Measurements from ENCODE around the gene SLC43A2. TPM values are rescaled to one million over a fixed set of nuclear protein-coding genes. Genes with fewer than 3 reads are reported as not detected.

Gene SLC43A2
- total RNA-seq, 2 donors from 2014 or later, result 21.1 to 21.9 TPM

DNA sequence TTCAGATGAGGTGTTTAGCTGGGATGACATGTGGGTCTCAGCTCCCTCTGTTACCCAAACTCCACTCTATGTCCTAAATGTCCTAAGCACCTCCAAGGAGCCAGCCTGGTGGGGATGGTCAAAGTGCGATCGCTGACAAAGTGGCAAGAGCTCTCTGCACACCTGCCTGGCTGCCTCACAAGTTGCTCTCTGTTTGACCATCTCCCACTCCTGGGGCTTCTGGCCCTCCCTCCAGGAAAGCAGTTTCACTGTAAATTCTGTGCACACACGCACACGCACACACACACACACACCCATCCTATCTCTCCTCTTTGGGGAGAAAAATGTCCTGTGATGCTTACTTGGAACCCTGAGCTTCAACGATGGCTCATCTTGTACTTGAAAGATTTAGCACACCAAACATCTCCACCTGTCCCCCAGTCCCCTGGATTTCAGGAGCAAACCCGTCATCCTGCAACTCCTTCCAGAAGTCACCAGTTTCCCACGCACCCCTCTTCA lies 67.7 kb downstream of the SLC43A2 start:
- TF ChIP-seq, protein P1, sequence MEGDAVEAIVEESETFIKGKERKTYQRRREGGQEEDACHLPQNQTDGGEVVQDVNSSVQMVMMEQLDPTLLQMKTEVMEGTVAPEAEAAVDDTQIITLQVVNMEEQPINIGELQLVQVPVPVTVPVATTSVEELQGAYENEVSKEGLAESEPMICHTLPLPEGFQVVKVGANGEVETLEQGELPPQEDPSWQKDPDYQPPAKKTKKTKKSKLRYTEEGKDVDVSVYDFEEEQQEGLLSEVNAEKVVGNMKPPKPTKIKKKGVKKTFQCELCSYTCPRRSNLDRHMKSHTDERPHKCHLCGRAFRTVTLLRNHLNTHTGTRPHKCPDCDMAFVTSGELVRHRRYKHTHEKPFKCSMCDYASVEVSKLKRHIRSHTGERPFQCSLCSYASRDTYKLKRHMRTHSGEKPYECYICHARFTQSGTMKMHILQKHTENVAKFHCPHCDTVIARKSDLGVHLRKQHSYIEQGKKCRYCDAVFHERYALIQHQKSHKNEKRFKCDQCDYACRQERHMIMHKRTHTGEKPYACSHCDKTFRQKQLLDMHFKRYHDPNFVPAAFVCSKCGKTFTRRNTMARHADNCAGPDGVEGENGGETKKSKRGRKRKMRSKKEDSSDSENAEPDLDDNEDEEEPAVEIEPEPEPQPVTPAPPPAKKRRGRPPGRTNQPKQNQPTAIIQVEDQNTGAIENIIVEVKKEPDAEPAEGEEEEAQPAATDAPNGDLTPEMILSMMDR (IDR thresholded peaks at IDR 0.05), result no peak
- ATAC-seq (ENCODE audit: insufficient number of reproducible peaks, low FRiP score, low read depth) (no peak), DNase-seq (ENCODE audit: low spot score) (no peak)
- Histone ChIP-seq H3K9me3 (no peaks in the 10 kb centered on the region), H3K27ac (no peak overlapping the region), H3K4me3 (peak overlapping the region; percentile 83), H3K27me3 (replicated peaks; ENCODE audit: insufficient read depth) (no peaks in the 10 kb centered on the region), H3K4me1 (ENCODE audit: control insufficient read depth in 1 of 2, low read depth in 2 of 2) (peaks cover 5 to 27% of the 10 kb centered on the region in 2 donors), H3K36me3 (no peaks in the 10 kb centered on the region)

DNA sequence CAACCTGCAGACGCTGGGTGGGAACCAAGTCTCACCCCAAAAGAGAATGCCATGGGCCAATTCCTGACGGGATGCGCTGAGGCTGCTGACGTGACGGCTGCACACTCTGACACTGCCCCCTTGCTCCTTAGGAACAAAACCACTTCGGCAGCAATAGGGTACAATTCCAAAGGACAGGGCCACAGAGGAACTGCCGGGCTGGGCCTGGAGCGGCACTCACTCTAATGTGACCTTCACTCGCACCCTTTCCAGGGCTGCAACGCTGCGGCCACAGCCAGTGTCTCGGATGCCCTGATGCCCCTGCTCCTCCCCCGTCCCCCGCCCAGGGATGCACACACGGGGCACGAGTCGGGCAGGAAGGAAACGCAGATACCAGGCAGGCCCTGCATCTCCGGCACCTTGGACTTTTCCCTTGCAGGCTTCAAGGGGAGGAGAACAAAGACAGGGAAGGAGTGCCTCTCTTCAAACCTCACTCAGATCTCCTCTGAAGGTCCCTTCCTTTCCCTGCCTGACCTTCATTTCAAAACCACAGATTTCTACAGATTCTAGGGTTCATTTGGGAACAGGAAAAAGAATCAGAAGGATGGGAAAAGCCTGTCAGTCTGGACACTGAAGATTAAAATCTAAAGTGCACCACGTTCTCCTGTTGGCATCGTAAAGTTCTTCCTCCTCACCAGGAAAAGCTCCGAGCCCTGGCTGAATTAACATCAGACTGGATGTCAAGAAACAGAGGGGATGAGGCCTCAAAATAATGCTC lies 68.4 kb downstream of the SLC43A2 start:
- no peaks in the 10 kb centered on the region for H3K9me3 ChIP-seq
- H3K4me3 ChIP-seq, result no peak overlapping the region
- DNase-seq (ENCODE audit: low spot score), result no peak
- peaks cover 7 to 27% of the 10 kb centered on the region in 2 donors for H3K4me1 ChIP-seq (ENCODE audit: control insufficient read depth in 1 of 2, low read depth in 2 of 2)
- no peak for ATAC-seq (ENCODE audit: insufficient number of reproducible peaks, low FRiP score, low read depth)
- H3K27me3 ChIP-seq (replicated peaks; ENCODE audit: insufficient read depth), result no peaks in the 10 kb centered on the region
- TF ChIP-seq, protein P1 (IDR thresholded peaks at IDR 0.05), result no peak
- H3K36me3 ChIP-seq, result no peaks in the 10 kb centered on the region
- H3K27ac ChIP-seq, result no peak overlapping the region

DNA sequence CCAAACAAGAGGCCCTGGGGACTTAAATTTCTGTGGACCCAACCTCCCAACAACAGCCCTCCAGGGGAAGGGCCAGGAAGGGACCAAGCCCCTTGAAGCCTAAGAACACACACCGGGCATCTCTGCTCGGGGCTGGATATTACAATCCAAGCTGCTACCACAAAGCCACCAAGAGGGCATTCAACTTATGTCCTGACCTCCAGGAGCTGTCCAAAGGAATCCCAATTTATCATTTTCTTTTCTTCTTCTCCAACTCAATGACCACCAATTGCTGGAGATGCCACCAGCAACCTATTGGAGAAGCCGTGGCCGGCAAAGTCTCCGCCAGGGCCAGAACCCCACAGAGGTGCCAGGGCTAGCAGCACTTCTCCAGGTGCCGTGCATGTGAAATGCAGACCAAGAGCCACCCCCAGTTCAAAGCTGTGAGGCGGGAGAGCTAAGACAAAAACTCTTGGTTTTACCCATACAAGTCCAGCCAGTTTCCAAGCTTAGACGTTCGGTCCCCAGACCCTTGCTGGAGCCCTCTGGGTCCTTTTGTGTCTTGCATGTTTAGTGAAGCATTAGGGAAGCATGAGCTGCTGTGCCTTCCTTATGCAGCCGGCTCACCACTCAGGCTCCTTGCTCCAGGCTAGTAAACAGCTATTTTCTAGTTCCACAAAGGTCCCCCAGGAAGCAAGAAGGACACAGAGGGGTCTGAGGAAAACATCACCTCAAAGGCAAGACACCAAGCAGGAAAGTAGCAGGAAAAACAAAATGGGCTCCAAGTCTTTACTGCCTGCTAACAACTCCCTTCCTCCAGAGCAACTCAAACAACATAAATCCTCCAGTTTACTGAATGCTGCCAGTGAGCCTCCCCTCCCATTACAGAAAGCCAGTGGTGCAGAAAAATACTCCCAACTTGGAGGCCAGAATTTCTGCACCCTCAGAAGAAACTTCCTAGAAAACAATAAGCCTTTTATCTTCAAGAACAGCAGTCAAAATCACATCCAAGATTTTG lies 69.3 kb downstream of the SLC43A2 start:
- H3K27ac ChIP-seq, result no peak overlapping the region
- no peak overlapping the region for H3K4me3 ChIP-seq
- H3K4me1 ChIP-seq (ENCODE audit: control insufficient read depth in 1 of 2, low read depth in 2 of 2), result peaks cover 9 to 27% of the 10 kb centered on the region in 2 donors
- ATAC-seq (ENCODE audit: insufficient number of reproducible peaks, low FRiP score, low read depth) (no peak), DNase-seq (ENCODE audit: low spot score) (no peak)
- no peaks in the 10 kb centered on the region for H3K27me3 ChIP-seq (replicated peaks; ENCODE audit: insufficient read depth)
- H3K9me3 ChIP-seq, result no peaks in the 10 kb centered on the region
- TF ChIP-seq, protein P1 (IDR thresholded peaks at IDR 0.05), result no peak
- H3K36me3 ChIP-seq, result no peaks in the 10 kb centered on the region

DNA sequence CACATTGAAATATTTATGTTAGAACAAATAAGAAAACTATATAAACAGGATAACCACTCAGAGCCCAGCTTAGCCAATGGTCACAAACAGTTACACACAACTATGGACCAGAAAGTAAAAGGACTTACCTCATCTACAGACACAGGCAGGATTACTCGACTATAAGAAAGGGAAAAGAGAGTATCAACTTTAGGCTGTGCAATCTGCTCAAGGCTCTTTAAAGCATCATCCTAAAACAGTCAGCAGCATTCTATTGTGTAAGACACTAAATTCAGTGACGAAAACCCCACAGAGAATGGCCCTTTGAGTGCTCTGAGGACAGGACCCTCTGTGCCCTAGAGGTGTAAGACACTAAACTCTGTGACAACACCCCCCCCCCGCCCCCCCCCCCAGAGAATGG lies 70.2 kb downstream of the SLC43A2 start:
- no peak overlapping the region for H3K4me3 ChIP-seq

More for the DNA sequence above, 70.2 kb downstream of the SLC43A2 start:
- ATAC-seq (ENCODE audit: insufficient number of reproducible peaks, low FRiP score, low read depth) (no peak), DNase-seq (ENCODE audit: low spot score) (no peak)
- peaks cover 9 to 27% of the 10 kb centered on the region in 2 donors for H3K4me1 ChIP-seq (ENCODE audit: control insufficient read depth in 1 of 2, low read depth in 2 of 2)
- no peaks in the 10 kb centered on the region for H3K9me3 ChIP-seq
- H3K27me3 ChIP-seq (replicated peaks; ENCODE audit: insufficient read depth), result no peaks in the 10 kb centered on the region
- H3K36me3 ChIP-seq, result no peaks in the 10 kb centered on the region
- H3K27ac ChIP-seq, result no peak overlapping the region
- TF ChIP-seq, protein P1 (IDR thresholded peaks at IDR 0.05), result no peak
